Putamen (tissue), 1 donor: ENCODE results near the gene SLC15A1.
"Not testable (repeated sequence)": the region's sequence is repeated elsewhere in the genome, so short reads cannot be mapped to it uniquely, and the experiment has no call there.

Source experiments
- DNase-seq: peaks from one replicate; pipeline ENCODE4 v3.0.0-alpha.2; 2016; ENCODE audit warnings: low spot score

SLC15A1 gene

DNA sequence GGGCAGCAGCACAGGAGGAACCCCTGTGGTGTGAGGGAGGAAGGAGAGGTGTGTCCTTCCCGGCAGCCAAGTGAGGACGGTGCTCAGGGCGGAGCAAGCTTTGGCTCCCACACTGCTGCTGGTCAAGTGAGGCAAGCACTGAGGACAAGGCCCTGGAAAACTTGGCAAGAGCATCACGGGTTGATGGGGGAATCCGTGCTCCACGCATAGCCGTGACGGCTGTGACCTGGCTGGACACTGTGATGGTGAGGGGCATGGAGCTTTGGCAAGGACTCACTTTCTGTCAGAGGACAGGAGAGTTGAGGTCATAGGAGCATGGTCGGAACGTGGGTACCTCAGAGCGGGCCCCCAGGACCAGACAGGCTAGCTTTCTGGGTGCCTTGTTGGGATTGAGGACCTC lies 29.0 kb upstream of the SLC15A1 start:
- no peak for DNase-seq

DNA sequence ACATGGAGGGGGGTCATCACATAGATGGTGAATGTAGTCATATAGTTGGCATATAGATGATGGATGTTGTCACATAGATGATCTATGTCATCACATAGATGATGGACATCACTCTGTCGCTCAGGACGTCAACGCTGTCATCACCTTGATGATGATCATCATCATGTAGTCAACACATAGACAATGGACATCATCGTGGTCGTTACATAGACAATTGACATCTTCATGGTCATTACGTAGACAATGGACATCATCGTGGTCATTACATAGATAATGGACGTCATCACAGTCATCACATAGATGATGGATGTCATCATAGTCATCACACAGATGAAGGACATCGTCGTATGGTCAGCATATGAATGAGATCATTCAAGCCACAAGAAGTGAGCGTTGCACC lies 28.6 kb upstream of the SLC15A1 start:
- DNase-seq = no peak

DNA sequence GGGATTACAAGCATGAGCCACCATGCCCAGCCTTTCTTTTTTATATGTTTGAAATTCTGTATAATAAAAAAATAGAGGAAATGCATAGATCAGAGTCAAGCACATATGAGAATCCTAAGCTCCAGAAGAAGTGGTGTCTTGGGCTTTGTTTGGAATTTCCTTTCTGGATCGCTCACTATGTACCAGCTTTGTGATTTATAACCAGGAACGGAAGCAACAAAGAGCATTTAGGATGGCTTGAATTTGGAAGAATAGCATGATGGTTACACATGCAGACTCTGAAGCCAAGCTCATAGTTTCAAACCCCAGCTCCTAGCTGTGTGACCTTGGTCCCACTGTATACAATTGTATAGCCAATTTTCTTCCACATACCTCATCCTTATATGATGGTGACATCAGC lies 28.0 kb upstream of the SLC15A1 start:
- no peak for DNase-seq

DNA sequence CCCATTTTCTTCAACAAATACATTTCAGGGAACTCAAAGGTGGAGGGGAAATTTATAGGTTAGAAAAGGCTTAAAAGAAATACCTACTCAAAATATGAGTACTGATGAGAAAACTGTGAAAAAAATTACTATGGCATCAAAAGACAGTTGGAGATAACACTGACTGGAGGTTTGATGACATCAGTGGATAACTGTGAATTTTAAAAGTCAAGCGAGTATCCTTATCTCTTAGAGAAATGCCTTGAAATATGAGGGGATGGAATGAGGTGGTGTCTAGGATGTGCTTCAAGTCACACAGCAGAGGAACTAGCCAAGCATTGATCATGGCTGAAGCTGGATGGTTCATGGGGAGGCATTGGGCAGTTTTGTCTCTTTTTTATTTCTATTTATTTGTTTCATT lies 27.2 kb upstream of the SLC15A1 start:
- DNase-seq = no peak

DNA sequence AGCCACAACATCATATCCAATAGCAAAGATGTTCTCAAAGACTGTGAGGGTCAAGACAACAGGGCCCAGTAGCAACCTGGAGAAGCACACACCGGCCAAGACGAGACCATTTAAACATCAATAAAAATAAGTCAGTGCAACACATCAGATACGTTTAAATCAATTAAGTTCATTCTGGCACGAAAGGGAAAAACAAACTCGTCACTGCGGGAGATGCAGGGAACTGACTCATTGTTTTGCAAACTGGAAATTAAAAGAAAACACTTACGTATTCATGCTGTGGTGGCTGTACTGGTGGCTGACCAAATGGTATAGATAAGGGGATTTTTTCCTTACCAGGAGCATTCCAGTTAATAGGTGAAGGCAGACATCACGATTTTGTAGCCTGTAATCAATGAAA lies 26.3 kb upstream of the SLC15A1 start:
- no peak for DNase-seq

DNA sequence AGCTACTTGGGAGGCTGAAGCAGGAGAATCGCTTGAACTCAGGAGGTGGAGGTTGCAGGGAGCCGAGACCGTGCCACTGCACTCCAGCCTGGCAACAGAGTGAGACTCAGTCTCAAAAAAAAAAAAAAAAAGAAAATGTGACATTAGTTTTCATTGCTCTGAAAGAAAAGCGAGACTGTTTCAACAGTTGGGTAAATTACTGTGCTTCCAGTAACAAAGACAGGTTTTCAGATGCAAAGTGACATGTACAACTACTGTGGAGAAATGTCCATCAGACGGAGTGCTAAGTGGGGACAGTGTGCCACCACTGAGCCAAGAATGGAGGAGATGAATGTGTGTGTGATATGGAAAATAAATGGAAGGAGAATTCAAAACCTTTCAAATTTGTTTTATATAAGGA lies 24.2 kb upstream of the SLC15A1 start:
- no peak for DNase-seq

DNA sequence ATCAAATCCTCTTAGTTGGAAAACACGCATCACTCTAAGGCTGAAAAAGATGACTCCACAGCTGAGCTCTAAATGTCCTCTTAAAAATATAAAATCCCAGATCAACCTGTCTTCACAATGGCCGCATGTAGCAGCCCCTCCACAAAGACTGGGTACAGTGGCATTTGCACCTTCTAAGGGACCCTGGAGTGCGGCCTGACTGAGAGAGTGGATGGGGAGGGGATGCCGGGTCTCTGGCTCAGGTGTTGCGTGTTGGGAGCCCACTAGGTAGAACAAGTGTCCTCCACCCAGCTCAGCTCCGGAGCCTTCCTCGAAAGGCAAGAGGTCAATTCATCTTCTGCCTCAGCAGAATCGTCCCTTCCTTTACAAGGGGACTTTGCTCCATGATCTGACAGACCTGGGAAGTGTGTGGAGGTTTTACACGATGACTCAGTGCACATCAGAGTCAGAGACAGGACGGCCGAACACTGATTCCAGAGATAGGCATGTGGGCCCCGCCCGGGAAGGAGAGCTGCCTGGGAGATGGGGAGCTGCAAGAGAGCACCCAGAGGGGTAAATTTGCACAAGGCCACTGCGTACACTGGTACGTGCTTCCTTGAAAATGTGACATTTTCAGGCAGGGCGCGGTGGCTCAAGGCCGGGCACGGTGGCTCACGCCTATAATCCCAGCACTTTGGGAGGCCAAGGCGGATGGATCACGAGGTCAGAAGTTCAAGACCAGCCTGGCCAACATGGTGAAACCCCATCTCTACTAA lies 23.5 kb upstream of the SLC15A1 start:
- no peak for DNase-seq

DNA sequence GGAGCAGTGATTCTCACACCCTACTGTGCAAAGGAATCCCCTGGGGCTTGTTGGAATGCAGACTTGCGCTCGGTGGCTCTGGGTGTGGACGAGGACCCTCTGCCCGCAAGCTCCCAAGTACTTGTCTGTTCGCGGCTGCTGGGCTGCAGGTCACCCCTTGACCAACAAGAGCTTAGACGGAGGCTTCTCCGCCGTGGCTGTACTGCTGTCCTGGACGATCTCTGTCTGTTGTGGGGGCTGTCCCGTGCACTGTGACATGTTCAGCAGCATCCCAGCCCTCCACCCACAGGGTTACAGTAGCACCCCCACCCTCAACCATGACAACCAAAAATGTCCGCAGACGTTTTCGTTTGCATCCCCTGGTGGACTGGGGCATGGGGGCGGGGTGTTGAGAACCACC lies 22.9 kb upstream of the SLC15A1 start:
- no peak for DNase-seq

DNA sequence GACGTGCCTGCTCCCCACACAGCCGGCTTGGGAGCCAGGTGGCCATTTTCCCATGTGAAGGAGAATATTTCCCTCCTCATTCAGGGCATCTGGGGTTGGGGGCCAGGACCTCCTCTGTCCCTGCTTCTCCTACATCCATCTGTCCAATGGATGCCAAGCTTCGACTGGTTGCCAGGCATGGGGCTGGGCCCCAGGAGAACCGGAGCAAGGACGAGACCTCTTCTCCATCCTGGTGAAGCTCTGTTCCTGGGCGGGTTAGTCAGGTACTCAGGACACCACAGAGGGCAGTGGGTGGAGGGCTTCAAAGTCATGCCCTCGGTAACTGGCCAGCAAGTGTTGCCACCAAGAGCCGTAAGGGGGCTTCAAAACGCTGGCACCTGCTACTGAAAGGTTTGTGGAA lies 22.3 kb upstream of the SLC15A1 start:
- no peak for DNase-seq

DNA sequence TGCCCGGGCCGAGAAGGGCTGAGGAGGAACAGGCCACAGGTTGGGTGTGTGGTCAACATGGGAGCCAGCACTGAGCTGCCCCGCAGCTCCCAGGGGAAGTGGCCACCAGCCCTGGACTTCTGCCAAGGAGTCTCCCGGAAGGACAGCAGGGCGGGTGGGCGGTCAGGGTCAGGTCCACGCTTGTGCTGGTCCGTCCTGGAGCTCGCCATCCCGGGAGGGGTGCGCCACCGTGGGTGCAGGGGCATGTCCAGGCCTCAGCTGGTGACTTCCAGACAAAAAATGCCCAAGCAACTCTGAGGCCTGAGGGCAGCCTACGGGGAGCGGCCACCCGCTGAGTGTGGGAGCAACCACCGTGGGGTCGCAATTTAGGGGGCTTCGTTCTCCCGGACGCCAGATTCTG lies 21.4 kb upstream of the SLC15A1 start:
- no peak for DNase-seq

DNA sequence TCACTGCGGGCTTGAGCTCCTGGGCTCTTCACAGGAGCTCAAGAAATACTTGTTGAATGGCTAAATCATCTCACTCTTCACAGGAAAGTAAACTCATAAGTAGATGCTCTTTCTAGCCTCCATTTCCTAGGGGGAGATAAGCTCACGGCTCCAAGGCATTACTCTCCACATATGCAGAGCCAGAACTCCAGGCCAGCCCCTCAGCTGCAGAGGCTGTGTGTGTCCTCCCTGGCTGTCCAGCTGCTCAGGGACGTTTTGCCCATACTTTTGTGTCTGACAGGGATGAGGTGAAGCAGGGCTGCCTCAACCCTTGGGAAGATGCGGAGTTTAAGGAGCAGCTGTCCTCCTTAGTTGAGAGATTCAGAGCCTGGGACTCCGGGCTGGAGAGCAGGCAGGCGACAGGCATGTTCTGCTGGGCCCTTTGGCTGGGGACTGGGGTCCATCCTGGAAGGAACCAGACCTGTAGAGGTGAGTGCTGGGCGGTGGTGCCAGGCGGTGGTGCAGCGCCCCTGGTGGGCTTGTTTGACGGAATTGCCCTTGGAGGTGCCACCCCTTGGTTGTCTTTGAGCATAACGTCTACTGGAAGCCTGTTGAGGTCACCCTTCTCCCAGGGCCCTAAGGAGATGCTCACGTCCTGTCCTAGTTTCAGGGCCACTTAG lies 20.5 kb upstream of the SLC15A1 start:
- DNase-seq = no peak

DNA sequence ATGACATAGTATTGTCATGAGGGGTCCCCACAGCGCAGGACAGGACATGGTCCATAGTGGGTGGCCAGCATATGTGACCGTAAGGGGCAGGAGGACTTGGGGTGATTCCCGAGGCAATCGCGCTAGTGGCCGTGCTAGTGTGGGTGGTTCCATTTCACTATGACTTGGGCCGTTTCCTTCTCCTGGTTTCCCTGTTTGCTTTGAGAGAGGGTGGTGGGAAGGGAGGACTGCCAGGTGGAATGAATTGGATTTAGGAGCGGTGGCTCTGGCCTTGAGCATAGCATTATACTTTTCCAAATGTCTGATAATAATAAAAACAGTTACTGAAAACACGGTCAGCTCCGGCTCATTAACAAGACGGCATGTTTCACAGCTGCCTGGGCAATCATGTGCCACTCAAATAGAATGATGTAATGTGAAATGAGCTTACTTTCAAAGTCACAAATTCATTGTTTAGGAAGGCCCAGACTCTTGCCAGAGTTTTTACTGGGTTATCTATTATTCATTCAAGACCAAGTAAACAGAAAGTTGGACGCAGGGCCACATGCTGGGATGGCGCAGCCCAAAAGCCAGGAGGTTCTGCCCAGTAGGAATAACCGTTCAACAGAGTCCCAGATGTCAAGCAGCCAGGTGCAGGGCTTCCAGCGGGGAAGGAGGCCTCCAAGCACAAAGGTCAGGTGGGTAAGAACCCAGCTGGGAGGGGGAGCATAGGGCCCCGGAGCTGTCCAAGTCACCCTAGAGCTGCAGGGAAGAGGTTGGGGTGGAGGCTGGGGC lies 19.6 kb upstream of the SLC15A1 start:
- DNase-seq = no peak

DNA sequence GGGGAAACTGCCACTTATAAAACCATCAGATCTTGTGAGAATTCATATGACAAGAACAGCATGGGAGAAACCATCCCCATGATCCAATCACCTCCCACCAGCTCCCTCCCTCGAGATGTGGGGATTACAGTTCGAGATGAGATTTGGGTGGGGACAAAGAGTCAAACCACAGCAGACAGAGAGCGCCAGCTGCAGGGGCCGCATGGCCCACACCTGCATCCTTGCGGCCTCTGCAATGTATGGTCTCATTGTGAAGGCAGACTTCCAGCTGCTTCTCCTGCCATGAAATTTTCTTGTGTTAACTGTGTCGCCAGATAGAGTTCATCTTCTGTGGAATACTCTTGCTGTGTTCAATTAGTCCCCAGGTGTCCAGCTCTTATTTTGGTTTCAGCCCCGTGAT lies 17.3 kb upstream of the SLC15A1 start:
- DNase-seq = no peak

DNA sequence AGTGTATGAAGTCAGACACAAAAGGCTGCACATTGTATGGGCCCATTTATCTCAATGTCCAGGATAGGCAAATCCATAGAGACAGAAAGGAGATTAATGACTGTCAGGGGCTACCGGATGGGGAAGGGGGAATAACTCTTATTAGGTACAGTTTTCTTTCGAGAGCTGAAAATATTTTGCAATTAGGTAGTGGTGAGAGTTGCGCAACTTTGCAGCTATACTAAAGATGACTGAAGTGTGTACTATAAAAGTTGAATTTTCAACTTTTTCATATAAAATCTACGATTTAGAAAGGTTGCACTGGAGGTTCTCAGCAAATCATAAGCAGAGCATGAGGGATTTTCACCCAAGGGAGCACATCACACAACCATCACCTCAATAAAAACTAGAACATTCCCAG lies 16.1 kb upstream of the SLC15A1 start:
- no peak for DNase-seq

DNA sequence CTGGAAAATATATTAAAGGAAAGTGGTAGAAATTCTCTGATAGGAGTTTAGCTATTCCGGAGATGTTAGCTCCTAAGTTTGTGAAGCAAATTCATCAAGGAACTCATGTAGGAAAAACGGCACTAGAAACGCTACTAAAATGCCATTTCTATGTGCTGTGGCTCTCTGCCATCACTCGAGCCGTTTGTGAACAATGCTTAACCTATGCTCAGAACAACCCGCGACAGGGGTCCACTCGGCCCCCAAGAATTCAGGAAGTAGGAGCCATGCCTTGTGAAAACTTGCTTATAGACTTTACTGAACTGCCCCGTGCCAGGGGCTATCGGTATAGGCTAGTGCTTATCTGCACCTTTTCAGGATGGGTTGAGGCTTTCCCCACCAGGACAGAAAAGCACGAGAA lies 14.2 kb upstream of the SLC15A1 start:
- no peak for DNase-seq

DNA sequence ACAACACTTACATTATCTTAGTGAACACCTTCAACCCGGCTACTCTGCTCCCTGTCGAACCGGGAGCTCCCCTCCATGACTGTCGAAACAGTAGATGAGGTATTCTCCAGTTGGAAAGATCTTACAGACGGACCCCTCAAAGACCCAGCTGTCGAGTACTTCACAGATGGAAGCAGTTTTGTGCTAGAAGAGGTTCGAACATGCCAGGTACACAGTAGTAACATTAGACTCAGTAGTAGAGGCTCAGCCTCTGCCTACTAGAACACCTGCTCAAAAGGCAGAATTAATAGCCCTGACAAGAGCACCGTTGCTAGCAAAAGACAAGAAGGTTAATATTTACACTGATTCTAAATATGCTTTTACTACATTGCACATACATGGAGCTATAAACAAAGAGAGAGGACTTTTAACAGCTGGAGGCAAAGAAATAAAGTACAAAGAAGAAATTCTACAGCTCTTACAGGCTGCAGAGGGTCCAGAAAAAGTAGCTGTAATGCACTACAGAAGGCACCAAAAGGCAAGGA lies 13.6 kb upstream of the SLC15A1 start:
- DNase-seq = no peak

DNA sequence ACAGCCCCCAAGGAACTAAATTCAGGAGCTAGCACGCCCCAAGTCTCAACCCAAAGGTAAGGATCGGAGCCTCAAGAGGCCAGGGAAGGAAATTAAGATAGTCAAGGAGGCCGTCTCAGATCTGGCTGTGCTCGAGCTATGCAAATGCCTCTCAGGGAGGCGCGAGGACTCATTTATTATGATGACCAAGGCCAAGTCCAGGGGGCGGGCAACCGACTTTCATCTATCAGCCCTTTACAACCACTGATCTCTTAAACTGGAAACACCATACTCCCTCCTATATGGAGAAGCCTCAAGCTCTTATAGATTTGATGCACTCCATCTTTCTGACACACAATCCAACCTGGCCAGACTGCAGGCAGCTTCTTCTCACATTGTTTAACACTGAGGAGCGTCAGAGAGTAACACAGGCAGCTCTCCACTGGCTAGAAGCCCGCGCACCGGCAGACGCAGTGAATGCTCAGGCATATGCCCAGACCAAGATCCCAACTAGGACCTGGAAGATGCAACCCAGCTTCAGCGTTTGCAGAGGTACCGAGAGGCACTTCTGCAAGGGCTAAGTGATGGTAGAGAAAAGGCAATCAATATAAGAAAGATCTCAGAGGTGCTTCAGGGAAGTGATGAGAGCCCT lies 9.6 kb upstream of the SLC15A1 start:
- no peak for DNase-seq

DNA sequence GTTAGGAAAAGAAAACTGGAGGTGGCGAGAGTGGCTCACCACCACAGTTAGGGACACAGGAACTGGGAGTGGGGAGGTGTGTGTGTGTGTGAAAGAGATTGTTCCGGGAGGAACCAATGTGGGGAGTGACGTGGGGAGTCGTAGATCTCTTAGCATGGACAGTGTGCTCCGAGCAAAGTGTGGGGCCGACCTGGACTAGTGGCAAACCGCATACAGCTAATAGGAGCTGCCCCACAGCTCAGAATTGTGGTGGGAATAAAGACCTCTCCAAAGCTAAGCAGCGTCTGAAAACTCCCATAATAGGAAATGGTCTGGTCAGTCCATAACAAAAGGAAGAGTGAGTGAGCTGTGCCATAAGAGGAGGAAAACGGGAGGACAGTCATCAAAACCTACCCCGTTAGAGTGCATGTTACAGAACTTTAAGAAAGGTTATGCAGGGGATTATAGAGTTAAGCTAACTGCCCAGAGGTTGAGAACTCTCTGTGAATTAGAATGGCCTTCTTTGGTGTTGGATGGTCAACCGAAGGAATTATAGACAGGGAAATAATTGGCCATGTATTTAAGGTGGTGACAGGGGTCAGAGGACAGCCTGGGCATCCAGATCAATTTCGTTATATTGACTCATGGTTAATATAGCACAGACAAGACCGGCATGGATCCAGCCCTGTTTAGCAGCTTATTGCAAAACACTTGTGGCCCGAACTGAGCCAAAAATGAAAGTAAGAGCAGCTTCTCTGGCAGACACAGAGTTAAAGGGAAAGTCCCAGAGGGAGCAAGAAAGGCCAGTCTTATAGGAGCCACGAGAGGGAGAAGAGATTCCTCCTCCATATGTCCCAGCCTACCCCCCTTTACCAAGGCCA lies 8.9 kb upstream of the SLC15A1 start:
- DNase-seq = no peak

DNA sequence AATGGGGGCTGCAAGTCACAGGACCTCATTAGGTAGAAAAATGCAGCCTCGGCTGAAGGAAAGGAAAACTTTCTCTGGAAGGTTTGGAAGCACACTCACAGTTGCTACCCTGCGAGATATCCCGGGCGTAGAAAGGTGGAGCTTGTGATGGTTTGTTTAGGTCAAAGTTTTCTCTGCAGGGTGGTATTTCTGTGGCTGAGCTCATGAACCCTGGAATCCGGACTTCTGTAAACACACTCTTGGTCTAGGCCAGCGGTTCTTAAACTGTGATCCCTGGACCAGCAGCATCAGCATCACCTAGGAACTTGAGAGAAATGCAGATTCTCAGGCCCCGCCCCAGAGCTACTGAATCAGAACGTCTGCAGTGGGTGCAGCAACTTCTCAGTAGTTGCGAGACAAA lies 3.3 kb upstream of the SLC15A1 start:
- no peak for DNase-seq

DNA sequence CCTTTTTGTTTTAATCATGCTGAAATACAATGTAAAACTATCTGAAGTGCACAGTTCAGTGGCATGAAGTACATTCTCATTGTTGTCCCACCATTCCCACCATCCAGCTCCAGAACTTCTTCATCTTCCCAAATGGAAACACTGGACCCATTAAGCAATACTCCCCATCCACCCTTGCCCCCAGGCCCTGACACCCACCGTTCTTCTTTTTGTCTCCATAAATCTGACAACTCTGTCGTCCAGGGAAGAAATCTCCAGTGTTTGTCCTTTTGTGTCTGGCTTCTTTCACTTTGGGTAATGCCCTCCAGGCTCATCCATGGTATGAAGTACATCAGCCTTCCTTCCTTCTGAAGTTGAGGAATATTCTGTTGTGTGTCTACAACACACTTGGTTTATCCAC lies 2.6 kb upstream of the SLC15A1 start:
- DNase-seq = no peak

DNA sequence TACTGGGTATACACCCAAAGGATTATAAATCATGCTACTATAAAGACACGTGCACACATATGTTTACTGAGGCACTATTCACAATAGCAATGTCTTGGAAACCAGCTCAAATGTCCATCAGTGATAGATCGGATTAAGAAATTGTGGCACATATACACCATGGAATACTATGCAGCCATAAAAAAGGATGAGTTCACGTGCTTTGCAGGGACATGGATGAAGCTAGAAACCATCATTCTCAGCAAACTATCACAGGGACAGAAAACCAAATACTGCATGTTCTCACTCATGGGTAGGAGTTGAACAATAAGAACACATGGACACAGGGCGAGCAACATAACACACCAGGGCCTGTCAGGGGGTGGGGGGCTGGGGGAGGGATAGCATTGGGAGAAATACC lies 2.0 kb upstream of the SLC15A1 start:
- DNase-seq = not testable (repeated sequence)
